A549 (cell line): ENCODE measurements around the gene FGF3. TPM values are rescaled to one million over a fixed set of nuclear protein-coding genes. Genes with fewer than 3 reads are reported as not detected.

Experiments
- ATAC-seq, 2 experiments: fragments of 200-7000 bp in 1 of 2; fragments of >200 bp in 1 of 2; cut with Nextera tagmentation in 1 of 2; cut with Tn5 transposase in 1 of 2; 3 replicates each; pipeline versions ENCODE4 v1.8.0 to v1.9.1; 2018 to 2020; ENCODE audit warnings: mild to moderate bottlenecking in 1 of 2, moderate library complexity in 1 of 2
- CTCF ChIA-PET: fragments of 300-600 bp; sonication (Branson Sonifier 250); formaldehyde crosslinking; extraction: SDS; loops from one replicate; lab custom pipeline; 2021; ENCODE audit warnings: antibody characterized with exemption, inconsistent platforms; lab: Yijun Ruan, JAX
- POLR2A ChIA-PET: fragments of 350-600 bp; formaldehyde crosslinking; extraction: SDS; loops from one replicate; lab custom pipeline; 2021; ENCODE audit warnings: antibody characterized with exemption, inconsistent platforms; lab: Yijun Ruan, JAX
- DNase-seq, 2 experiments: peaks; one replicate each; pipeline versions ENCODE4 v3.0.0 to v3.0.0-alpha.2; 2011 to 2016; ENCODE audit warnings: low read depth in 1 of 2, low spot score in 1 of 2
- FAIRE-seq: peaks from 2 replicates; lab custom pipeline; 2011; peaks lifted over from hg19 to GRCh38; lab: Jason Lieb, UNC
- H3K27ac ChIP-seq, 2 experiments: fragments of >200 bp; sonication (Bioruptor Twin); formaldehyde crosslinking; 3 replicates each; pipeline ENCODE4 v1.5.1; 2016 to 2017
- H3K4me1 ChIP-seq: fragments of >200 bp; sonication (Bioruptor Twin); formaldehyde crosslinking; 3 replicates; pipeline ENCODE4 v1.6.1; 2016
- H3K4me2 ChIP-seq: fragments of >200 bp; sonication (Bioruptor Twin); formaldehyde crosslinking; 3 replicates; pipeline ENCODE4 v1.6.1; 2016
- H3K4me3 ChIP-seq: fragments of >200 bp; sonication (Bioruptor Twin); formaldehyde crosslinking; 3 replicates; pipeline ENCODE4 v1.5.1; 2016
- H3K9me3 ChIP-seq: fragments of >200 bp; sonication (Bioruptor Twin); formaldehyde crosslinking; 3 replicates; pipeline ENCODE4 v1.6.1; 2016
- BHLHE40 ChIP-seq: IDR thresholded peaks from 2 replicates; pipeline ENCODE4 v1.6.1; 2012; ENCODE audit warnings: low read depth, low read length, inconsistent platforms
- E2F6 ChIP-seq: IDR thresholded peaks from 2 replicates; pipeline ENCODE4 v1.6.1; 2012; ENCODE audit warnings: low read depth, borderline replicate concordance
- FOSL2 ChIP-seq, 2 experiments: fragments of 450-650 bp in 1 of 2; fragments of >200 bp in 1 of 2; sonication (Bioruptor Twin) in 1 of 2; formaldehyde crosslinking; IDR thresholded peaks; 2 replicates each; pipeline versions ENCODE4 v1.5.0 to v1.6.1; 2016 to 2020; ENCODE audit warnings: mild to moderate bottlenecking in 1 of 2, moderate library complexity in 1 of 2
- GATA3 ChIP-seq: IDR thresholded peaks from 2 replicates; pipeline ENCODE4 v1.6.1; 2012; ENCODE audit warnings: borderline replicate concordance
- HEYL ChIP-seq: fragments of 250-450 bp; sonication (Bioruptor Pico); IDR thresholded peaks from 2 replicates; pipeline ENCODE4 v1.8.0; 2021; ENCODE audit warnings: mild to moderate bottlenecking, moderate library complexity
- HOXB5 ChIP-seq: fragments of 250-450 bp; sonication (Bioruptor Pico); IDR thresholded peaks from 2 replicates; pipeline ENCODE4 v1.5.0; 2020; ENCODE audit warnings: mild to moderate bottlenecking, moderate library complexity
- KDM1A ChIP-seq: fragments of 200-600 bp; sonication (generic); IDR thresholded peaks from 2 replicates; pipeline ENCODE4 v1.6.1; 2016; ENCODE audit warnings: low read depth, mild to moderate bottlenecking
- MAFK ChIP-seq: fragments of 450-650 bp; IDR thresholded peaks from 2 replicates; pipeline ENCODE4 v1.6.1; 2014; ENCODE audit not compliant: partially characterized antibody
- MYC ChIP-seq: IDR thresholded peaks from 2 replicates; pipeline ENCODE4 v1.6.1; 2012; ENCODE audit warnings: mild to moderate bottlenecking, inconsistent platforms, low read length, improper control_type of control experiment, borderline replicate concordance
- NPAS2 ChIP-seq: fragments of 250-450 bp; sonication (Bioruptor Pico); IDR thresholded peaks from 2 replicates; pipeline ENCODE4 v1.8.0; 2022; ENCODE audit warnings: mild to moderate bottlenecking, moderate library complexity, borderline replicate concordance
- NR3C1 ChIP-seq: fragments of >200 bp; sonication (Bioruptor Twin); formaldehyde crosslinking; IDR thresholded peaks from 3 replicates; pipeline ENCODE4 v1.6.1; 2017
- PHF8 ChIP-seq: fragments of 200-600 bp; sonication (generic); IDR thresholded peaks from 2 replicates; pipeline ENCODE4 v1.6.1; 2016; ENCODE audit warnings: low read depth, mild to moderate bottlenecking, antibody characterized with exemption, moderate library complexity, borderline replicate concordance
- POLR2A ChIP-seq: IDR thresholded peaks from 2 replicates; pipeline ENCODE4 v1.6.1; 2012; ENCODE audit warnings: mild to moderate bottlenecking, low read length
- SREBF2 ChIP-seq: fragments of 450-650 bp; IDR thresholded peaks from 2 replicates; pipeline ENCODE4 v1.6.1; 2014; ENCODE audit warnings: mild to moderate bottlenecking, moderate library complexity
- TP53 ChIP-seq: fragments of 250-450 bp; sonication (Bioruptor Pico); IDR thresholded peaks from 2 replicates; pipeline ENCODE4 v1.5.0; 2021; ENCODE audit warnings: mild to moderate bottlenecking, moderate library complexity
- ZFP36 ChIP-seq: fragments of 450-650 bp; IDR thresholded peaks from 2 replicates; pipeline ENCODE4 v1.6.1; 2014; ENCODE audit warnings: borderline replicate concordance; ENCODE audit not compliant: partially characterized antibody
- WGBS: methylation state at CpG from one replicate; pipeline ENCODE4 v1.1.6; 2017; ENCODE audit errors: missing lambda C conversion rate; 5-methylcytosine and 5-hydroxymethylcytosine counted together
- polyA plus RNA-seq, 4 experiments: library from polyadenylated mRNA; depleted of rRNA in 3 of 4; stranded (reverse); fragments of >200 nt; fragmentation: RNase III in 1 of 4; extraction: RNeasy Plus Mini Kit Qiagen cat#74134 plus additional on column Dnase treatment in 1 of 4; gene quantifications; 2 replicates in 3 of 4; 3 replicates in 1 of 4; pipeline ENCODE4 v1.2.3, GENCODE V29; 2011 to 2017
- TF ChIP-seq, protein P1 (sequence below): IDR thresholded peaks from 2 replicates; pipeline ENCODE4 v1.6.1; 2012
- TF ChIP-seq, protein P2 (sequence below): fragments of >200 bp; sonication (Bioruptor Twin); formaldehyde crosslinking; IDR thresholded peaks from 3 replicates; pipeline ENCODE4 v1.5.1; 2016
- TF ChIP-seq, protein P3 (sequence below): fragments of 150-350 bp; IDR thresholded peaks from 2 replicates; pipeline ENCODE4 v1.6.1; 2014; ENCODE audit warnings: low read depth, mild to moderate bottlenecking, low read length
- TF ChIP-seq, protein P4 (sequence below): fragments of 250-450 bp; sonication (Bioruptor Pico); IDR thresholded peaks from 2 replicates; pipeline ENCODE4 v1.5.0; 2021; ENCODE audit warnings: mild to moderate bottlenecking, moderate library complexity, borderline replicate concordance
- TF ChIP-seq, protein P5 (sequence below): fragments of 200-600 bp; sonication (generic); IDR thresholded peaks from 2 replicates; pipeline ENCODE4 v1.6.1; 2016; ENCODE audit warnings: antibody characterized with exemption, mild to moderate bottlenecking, moderate library complexity
- TF ChIP-seq, protein P6 (sequence below): IDR thresholded peaks from 2 replicates; pipeline ENCODE4 v1.6.1; 2012

FGF3 gene
- polyA plus RNA-seq, 2 of the 4 experiments (the other 2 are of a cell fraction) = not detected

DNA sequence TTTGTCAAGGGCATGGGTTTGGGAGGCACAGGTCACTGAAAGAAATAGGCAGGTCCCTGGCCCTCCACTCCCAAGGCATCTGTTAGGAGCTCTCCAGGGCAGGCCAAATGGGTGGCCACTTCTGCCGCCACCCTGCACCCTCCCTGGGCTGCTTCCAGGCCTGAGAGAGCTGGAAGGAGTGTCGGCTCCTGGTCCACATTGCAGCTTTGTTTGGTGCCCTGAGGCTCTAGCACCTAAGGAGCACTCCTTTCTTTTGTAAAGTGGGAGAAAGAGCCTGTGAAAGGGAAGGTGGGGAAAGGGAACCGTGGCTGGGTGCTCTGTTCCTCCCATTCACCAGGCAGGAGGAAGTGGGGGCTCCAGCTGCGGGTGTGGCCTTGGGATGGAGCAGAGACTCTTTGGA lies 31.8 kb downstream of the FGF3 start:
- Histone ChIP-seq H3K4me1 (peaks cover 11% of the 10 kb centered on the region; the same call in 2 of the 3 replicates), H3K4me3 (no peak overlapping the region), H3K4me2 (no peak overlapping the region), H3K27ac (no peak overlapping the region), H3K9me3 (no peaks in the 10 kb centered on the region)
- FAIRE-seq (no peak), ATAC-seq (no peak), DNase-seq (no peak)
- POLR2A ChIA-PET = no interaction called here
- CTCF ChIA-PET = interaction anchor here (0.6 to 1.9 kb wide), 4 partner anchors 8 to 83 kb away, joined by 3 to 7 read pairs (median 4); no protein-coding TSS in a partner anchor
- 43% methylated on average over 4 of the region's 4 CpGs for WGBS
- TF ChIP-seq KDM1A (no peak), NR3C1 (no peak), NPAS2 (CRISPR knock-in tag) (no peak), HEYL (CRISPR knock-in tag) (no peak), ZFP36 (no peak), FOSL2 (IDR thresholded peaks at IDR 0.05) (no peak), FOSL2 (CRISPR knock-in tag; IDR thresholded peaks at IDR 0.05) (no peak), MYC (no peak), HOXB5 (CRISPR knock-in tag) (no peak), SREBF2 (no peak), TP53 (CRISPR knock-in tag) (no peak), MAFK (no peak), BHLHE40 (no peak), GATA3 (no peak)
- TF ChIP-seq, protein P1, sequence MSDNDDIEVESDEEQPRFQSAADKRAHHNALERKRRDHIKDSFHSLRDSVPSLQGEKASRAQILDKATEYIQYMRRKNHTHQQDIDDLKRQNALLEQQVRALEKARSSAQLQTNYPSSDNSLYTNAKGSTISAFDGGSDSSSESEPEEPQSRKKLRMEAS = no peak
- TF ChIP-seq, protein P2, sequence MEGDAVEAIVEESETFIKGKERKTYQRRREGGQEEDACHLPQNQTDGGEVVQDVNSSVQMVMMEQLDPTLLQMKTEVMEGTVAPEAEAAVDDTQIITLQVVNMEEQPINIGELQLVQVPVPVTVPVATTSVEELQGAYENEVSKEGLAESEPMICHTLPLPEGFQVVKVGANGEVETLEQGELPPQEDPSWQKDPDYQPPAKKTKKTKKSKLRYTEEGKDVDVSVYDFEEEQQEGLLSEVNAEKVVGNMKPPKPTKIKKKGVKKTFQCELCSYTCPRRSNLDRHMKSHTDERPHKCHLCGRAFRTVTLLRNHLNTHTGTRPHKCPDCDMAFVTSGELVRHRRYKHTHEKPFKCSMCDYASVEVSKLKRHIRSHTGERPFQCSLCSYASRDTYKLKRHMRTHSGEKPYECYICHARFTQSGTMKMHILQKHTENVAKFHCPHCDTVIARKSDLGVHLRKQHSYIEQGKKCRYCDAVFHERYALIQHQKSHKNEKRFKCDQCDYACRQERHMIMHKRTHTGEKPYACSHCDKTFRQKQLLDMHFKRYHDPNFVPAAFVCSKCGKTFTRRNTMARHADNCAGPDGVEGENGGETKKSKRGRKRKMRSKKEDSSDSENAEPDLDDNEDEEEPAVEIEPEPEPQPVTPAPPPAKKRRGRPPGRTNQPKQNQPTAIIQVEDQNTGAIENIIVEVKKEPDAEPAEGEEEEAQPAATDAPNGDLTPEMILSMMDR = no peak
- TF ChIP-seq, protein P3, sequence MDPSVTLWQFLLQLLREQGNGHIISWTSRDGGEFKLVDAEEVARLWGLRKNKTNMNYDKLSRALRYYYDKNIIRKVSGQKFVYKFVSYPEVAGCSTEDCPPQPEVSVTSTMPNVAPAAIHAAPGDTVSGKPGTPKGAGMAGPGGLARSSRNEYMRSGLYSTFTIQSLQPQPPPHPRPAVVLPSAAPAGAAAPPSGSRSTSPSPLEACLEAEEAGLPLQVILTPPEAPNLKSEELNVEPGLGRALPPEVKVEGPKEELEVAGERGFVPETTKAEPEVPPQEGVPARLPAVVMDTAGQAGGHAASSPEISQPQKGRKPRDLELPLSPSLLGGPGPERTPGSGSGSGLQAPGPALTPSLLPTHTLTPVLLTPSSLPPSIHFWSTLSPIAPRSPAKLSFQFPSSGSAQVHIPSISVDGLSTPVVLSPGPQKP = no peak
- TF ChIP-seq, protein P4, sequence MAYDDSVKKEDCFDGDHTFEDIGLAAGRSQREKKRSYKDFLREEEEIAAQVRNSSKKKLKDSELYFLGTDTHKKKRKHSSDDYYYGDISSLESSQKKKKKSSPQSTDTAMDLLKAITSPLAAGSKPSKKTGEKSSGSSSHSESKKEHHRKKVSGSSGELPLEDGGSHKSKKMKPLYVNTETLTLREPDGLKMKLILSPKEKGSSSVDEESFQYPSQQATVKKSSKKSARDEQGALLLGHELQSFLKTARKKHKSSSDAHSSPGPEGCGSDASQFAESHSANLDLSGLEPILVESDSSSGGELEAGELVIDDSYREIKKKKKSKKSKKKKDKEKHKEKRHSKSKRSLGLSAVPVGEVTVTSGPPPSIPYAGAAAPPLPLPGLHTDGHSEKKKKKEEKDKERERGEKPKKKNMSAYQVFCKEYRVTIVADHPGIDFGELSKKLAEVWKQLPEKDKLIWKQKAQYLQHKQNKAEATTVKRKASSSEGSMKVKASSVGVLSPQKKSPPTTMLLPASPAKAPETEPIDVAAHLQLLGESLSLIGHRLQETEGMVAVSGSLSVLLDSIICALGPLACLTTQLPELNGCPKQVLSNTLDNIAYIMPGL (CRISPR knock-in tag) = no peak

DNA sequence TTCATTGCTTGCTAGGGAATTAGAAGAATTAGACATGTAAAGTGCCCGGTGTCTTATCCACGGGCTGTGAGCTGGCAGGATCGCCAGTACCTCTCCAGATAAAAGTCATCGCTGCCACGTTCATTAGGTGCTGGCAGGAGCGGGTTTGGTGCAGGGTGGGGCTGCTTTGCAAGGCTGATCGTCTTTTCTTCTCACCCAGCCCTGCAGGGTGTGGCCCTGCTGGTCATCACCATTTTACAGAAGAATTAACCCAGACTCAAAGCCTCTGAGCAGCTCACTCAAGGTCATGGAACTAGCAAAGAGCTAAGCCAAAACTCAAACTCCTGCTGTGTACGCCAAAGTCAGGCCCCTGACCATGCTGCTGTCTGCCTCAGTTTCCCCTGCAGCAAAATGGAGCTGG lies 38.0 kb downstream of the FGF3 start:
- WGBS = 36% methylated on average over 7 of the region's 8 CpGs
- DNase-seq (no peak), ATAC-seq (no peak), FAIRE-seq (no peak)
- Histone ChIP-seq H3K9me3 (no peaks in the 10 kb centered on the region), H3K4me1 (no peaks in the 10 kb centered on the region), H3K27ac (no peak overlapping the region), H3K4me2 (no peak overlapping the region), H3K4me3 (no peak overlapping the region)
- CTCF ChIA-PET = interaction anchor here (0.9 kb wide), 1 partner anchor 9 kb away, joined by 3 read pairs; no protein-coding TSS in a partner anchor
- TF ChIP-seq FOSL2 (IDR thresholded peaks at IDR 0.05) = no peak
- TF ChIP-seq FOSL2 (CRISPR knock-in tag; IDR thresholded peaks at IDR 0.05) = no peak
- TF ChIP-seq, protein P5, sequence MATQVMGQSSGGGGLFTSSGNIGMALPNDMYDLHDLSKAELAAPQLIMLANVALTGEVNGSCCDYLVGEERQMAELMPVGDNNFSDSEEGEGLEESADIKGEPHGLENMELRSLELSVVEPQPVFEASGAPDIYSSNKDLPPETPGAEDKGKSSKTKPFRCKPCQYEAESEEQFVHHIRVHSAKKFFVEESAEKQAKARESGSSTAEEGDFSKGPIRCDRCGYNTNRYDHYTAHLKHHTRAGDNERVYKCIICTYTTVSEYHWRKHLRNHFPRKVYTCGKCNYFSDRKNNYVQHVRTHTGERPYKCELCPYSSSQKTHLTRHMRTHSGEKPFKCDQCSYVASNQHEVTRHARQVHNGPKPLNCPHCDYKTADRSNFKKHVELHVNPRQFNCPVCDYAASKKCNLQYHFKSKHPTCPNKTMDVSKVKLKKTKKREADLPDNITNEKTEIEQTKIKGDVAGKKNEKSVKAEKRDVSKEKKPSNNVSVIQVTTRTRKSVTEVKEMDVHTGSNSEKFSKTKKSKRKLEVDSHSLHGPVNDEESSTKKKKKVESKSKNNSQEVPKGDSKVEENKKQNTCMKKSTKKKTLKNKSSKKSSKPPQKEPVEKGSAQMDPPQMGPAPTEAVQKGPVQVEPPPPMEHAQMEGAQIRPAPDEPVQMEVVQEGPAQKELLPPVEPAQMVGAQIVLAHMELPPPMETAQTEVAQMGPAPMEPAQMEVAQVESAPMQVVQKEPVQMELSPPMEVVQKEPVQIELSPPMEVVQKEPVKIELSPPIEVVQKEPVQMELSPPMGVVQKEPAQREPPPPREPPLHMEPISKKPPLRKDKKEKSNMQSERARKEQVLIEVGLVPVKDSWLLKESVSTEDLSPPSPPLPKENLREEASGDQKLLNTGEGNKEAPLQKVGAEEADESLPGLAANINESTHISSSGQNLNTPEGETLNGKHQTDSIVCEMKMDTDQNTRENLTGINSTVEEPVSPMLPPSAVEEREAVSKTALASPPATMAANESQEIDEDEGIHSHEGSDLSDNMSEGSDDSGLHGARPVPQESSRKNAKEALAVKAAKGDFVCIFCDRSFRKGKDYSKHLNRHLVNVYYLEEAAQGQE = no peak
- TF ChIP-seq, protein P4 (CRISPR knock-in tag) = no peak
- no peak for TF ChIP-seq NR3C1
- no peak for TF ChIP-seq ZFP36
- no peak for TF ChIP-seq E2F6
- no peak for TF ChIP-seq PHF8
- TF ChIP-seq, protein P6, sequence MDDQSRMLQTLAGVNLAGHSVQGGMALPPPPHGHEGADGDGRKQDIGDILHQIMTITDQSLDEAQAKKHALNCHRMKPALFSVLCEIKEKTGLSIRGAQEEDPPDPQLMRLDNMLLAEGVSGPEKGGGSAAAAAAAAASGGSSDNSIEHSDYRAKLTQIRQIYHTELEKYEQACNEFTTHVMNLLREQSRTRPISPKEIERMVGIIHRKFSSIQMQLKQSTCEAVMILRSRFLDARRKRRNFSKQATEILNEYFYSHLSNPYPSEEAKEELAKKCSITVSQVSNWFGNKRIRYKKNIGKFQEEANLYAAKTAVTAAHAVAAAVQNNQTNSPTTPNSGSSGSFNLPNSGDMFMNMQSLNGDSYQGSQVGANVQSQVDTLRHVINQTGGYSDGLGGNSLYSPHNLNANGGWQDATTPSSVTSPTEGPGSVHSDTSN = no peak
- TF ChIP-seq POLR2A = no peak
- POLR2A ChIA-PET = no interaction called here
